ENCODE data around the gene BABAM2.

Gene BABAM2

DNA sequence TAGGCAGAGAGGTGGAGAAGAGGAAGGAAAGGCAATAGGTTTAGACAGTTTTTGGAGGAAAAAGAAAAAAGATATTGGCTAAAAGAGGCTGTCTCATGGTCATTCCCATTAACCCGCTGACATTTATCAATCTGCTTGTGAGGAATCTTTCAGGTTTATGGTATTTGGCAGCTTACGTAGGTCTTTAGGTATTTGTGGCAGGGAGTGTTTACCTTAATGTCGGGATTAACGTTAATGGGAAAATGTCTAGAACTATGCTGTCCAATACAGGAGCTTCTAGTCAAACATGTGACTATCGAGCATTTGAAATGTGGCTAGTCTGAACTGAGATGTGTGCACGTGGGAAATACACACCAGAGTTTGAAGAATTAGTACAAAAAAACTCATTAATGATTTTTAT, 144.2 kb downstream of the BABAM2 start:
- TF ChIP-seq, protein P1, sequence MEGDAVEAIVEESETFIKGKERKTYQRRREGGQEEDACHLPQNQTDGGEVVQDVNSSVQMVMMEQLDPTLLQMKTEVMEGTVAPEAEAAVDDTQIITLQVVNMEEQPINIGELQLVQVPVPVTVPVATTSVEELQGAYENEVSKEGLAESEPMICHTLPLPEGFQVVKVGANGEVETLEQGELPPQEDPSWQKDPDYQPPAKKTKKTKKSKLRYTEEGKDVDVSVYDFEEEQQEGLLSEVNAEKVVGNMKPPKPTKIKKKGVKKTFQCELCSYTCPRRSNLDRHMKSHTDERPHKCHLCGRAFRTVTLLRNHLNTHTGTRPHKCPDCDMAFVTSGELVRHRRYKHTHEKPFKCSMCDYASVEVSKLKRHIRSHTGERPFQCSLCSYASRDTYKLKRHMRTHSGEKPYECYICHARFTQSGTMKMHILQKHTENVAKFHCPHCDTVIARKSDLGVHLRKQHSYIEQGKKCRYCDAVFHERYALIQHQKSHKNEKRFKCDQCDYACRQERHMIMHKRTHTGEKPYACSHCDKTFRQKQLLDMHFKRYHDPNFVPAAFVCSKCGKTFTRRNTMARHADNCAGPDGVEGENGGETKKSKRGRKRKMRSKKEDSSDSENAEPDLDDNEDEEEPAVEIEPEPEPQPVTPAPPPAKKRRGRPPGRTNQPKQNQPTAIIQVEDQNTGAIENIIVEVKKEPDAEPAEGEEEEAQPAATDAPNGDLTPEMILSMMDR (IDR thresholded peaks at IDR 0.05; ENCODE audit: low read depth, low read length, missing control alignments), result no peak
- no peak overlapping the region for H3K4me3 ChIP-seq (ENCODE audit: low read depth, low read length)
- no peak for DNase-seq (ENCODE audit: low read depth)

DNA sequence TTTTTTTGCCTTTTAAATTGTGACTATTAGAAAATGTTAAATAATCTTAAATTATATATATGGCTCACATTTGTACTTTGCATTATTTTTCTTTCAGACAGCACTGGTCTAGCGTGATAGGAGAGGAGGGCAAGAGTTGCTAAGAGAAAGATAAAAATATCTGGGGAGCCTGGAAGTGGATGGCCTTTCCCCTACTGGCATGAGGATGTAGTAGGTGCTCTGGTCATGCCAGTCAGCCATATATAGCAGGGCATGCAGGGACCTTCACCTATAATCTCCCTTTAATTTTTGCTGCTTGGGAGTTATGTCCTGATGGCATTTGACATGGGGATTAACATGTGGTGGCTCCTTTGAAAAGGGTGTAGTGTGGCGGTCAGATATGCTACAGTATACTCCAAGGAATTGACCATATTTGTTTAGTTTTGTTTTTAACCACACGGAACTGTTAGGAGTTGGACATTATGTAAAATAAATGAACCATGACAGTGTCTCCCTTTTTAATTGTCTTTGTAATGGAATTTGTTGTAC, 144.7 kb downstream of the BABAM2 start:
- TF ChIP-seq, protein P1 (IDR thresholded peaks at IDR 0.05; ENCODE audit: low read depth, low read length, missing control alignments), result no peak
- H3K4me3 ChIP-seq (ENCODE audit: low read depth, low read length), result no peak overlapping the region
- no peak for DNase-seq (ENCODE audit: low read depth)

DNA sequence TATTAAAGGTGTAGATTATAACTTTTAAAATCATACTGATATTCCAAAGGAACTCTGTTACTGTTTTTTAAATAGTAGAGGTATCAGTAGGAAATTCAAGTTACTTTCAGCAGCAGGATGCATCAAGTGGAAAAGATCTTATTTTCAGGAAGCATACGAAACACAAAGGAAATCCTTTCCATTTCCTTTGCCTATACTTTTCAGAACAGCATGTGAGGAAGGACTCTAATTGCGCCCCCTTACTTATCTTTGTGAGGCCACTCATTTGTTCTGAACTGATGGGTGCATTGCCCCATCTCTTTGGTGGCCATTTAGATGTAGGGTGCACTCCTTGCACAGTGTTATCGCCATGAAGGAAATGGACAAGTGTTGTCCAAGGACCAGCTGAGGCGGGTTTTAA, 145.3 kb downstream of the BABAM2 start:
- H3K4me3 ChIP-seq (ENCODE audit: low read depth, low read length), result no peak overlapping the region
- DNase-seq (ENCODE audit: low read depth), result no peak
- TF ChIP-seq, protein P1 (IDR thresholded peaks at IDR 0.05; ENCODE audit: low read depth, low read length, missing control alignments), result no peak

DNA sequence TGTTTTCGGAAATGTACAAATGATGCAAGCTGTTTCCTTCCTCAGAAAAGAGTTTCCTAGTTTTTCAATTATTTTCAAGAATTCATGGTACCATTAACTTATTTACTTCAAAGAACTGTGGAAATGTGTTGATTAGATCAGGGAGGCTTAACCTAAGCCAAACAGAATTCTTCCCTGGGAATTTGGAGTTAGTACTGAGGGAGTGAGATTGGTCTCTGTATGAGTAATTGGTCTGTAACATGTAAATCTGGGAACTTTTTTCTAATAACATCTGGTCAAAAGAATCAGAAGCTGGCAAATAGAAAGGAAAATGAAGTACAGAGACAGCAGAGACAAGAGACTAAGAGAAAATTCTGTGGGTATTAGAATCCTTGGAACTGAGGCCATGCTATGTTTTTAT, 145.8 kb downstream of the BABAM2 start:
- no peak overlapping the region for H3K4me3 ChIP-seq (ENCODE audit: low read depth, low read length)
- TF ChIP-seq, protein P1 (IDR thresholded peaks at IDR 0.05; ENCODE audit: low read depth, low read length, missing control alignments), result no peak

DNA sequence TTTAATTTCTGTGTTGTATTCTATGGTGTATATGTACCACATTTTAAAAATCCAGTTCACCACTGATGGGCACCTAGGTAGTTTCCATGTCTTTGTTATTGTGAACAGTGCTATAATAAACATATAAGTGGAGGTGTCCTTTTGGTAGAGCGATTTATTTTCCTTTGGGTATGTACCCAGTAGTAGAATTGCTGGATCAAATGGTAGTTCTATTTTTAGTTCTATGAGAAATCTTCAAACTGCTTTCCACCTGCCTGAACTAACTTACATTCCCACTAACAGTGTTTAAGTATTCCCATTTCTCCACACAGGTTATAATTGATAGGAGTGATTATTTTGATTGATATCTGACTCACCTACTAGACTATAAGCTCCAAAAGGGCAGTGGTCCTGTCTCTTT, 148.2 kb downstream of the BABAM2 start:
- TF ChIP-seq, protein P1 (IDR thresholded peaks at IDR 0.05; ENCODE audit: low read depth, low read length, missing control alignments), result no peak
- H3K4me3 ChIP-seq (ENCODE audit: low read depth, low read length), result no peak overlapping the region
- DNase-seq (ENCODE audit: low read depth), result no peak

More for the DNA sequence above, 145.8 kb downstream of the BABAM2 start:
- DNase-seq (ENCODE audit: low read depth), result no peak

DNA sequence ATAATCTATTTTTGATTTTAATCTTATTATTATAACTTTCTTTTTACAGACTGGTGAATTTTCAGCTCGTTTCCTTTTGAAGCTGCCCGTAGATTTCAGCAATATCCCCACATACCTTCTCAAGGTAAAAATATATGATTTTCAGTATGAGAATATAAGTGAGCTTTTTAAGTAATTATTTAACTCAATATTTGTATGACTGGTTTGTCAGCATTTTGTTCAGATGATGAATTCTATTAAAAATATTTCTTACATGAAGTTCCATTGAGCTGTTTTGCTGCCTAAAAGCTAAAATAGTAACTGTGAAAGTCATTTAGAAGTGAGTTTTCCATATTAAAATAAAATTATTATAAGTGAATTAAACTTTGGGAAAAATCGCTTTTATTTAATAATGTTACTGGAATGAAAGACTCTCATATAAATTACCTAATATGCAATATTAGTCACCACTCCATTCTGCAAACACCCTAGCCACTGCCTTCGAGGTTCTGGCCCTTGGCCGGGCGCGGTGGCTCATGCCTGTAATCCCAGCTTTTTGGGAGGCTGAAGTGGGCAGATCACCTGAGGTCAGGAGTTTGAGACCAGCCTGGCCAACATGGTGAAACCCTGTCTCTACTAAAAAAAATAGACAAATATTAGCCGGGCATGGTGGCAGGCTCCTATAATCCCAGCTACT, 155.3 kb downstream of the BABAM2 start:
- no peak overlapping the region for H3K4me3 ChIP-seq (ENCODE audit: low read depth, low read length)
- TF ChIP-seq, protein P1 (IDR thresholded peaks at IDR 0.05; ENCODE audit: low read depth, low read length, missing control alignments), result no peak
- no peak for DNase-seq (ENCODE audit: low read depth)

DNA sequence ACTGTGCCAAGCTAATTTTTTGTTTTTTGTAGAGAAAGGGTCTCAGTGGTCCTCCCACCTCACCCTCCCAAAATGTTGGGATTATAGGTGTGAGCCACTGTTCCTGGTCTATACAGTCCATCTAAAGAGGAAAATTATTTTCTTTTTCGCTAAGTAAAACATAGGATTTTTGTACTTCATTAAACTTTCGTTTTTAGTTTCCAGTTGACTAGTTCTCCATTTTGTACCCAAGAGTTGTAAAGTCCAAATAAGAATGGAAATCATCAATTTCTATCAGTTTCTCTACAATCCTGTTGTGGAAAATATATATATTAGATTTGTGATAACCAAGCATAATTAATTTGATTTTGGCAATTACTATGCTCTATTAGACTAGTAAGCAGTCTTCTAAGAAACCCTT, 156.4 kb downstream of the BABAM2 start:
- no peak for DNase-seq (ENCODE audit: low read depth)
- TF ChIP-seq, protein P1 (IDR thresholded peaks at IDR 0.05; ENCODE audit: low read depth, low read length, missing control alignments), result no peak
- H3K4me3 ChIP-seq (ENCODE audit: low read depth, low read length), result no peak overlapping the region
